ENCODE data around the gene STC2. TPM values are rescaled to one million over a fixed set of nuclear protein-coding genes. Genes with fewer than 3 reads are reported as not detected.
A peak's percentile ranks its signal among the peaks of the same experiment; 100 is the strongest.
"Not testable (repeated sequence)": the region's sequence is repeated elsewhere in the genome, so short reads cannot be mapped to it uniquely, and the experiment has no call there.

STC2 gene, protein sequence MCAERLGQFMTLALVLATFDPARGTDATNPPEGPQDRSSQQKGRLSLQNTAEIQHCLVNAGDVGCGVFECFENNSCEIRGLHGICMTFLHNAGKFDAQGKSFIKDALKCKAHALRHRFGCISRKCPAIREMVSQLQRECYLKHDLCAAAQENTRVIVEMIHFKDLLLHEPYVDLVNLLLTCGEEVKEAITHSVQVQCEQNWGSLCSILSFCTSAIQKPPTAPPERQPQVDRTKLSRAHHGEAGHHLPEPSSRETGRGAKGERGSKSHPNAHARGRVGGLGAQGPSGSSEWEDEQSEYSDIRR
- polyA plus RNA-seq, result not detected

- H3K9me3 Mint-ChIP-seq, result peaks cover 0 to 9% (median 4%) of the 10 kb centered on the region in 3 donors
- H3K4me3 Mint-ChIP-seq, result peak within 1 kb of the TSS in 2 of 4 donors; percentile 58 to 73
- peaks cover 65% of the 10 kb centered on the region for H3K27me3 Mint-ChIP-seq
- H3K4me1 Mint-ChIP-seq, result peaks cover 0 to 14% (median 4%) of the 10 kb centered on the region in 3 donors
- peaks cover 1% of the 10 kb centered on the region for H3K36me3 Mint-ChIP-seq
- no peak within 1 kb of the TSS for H3K27ac Mint-ChIP-seq
These were observed at the start of gene STC2 for GRCh38 chr5:173327948-173328843. Gene STC2 (minus strand): TSS chr5:173328414. CDS start chr5:173328193, 221 bp downstream.

GRCh38 chr5:173371400-173371799 lies 43.2 kb upstream of the STC2 start:
- Mint-ChIP-seq H3K9me3 (peaks cover 5 to 23% (median 19%) of the 10 kb centered on the region in 3 donors), H3K36me3 (no peaks in the 10 kb centered on the region), H3K27ac (no peak overlapping the region), H3K4me1 (no peaks in the 10 kb centered on the region), H3K27me3 (peaks cover 2% of the 10 kb centered on the region), H3K4me3 (no peak overlapping the region)

GRCh38 chr5:173363406-173363805 lies 35.2 kb upstream of the STC2 start:
- not testable (repeated sequence) for H3K4me1 Mint-ChIP-seq, H3K27me3 Mint-ChIP-seq, H3K36me3 Mint-ChIP-seq, H3K4me3 Mint-ChIP-seq, H3K27ac Mint-ChIP-seq
- H3K9me3 Mint-ChIP-seq, result peaks cover 1 to 27% (median 13%) of the 10 kb centered on the region in 3 donors

DNA sequence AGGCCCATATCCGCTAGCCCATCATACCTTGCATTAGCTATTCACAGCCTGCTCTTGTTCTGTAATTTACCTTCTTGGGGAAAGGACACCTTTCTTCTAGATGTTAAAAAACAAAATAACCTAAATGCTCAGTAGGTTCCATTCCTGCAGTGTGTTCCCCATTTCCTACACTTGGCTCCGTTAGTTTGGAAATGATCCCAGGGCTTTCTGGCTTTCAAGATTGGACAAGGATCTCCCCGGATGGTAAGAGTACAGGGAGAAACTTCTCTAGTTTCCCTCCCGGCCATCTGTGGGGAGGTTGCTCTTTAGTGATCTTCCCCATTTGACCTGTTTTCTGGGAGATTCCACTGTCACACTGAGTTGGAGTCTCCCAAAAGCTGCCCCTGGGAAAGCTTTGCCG lies 27.3 kb upstream of the STC2 start:
- H3K9me3 Mint-ChIP-seq, result peaks cover 0 to 1% (median 0%) of the 10 kb centered on the region in 3 donors
- no peaks in the 10 kb centered on the region for H3K36me3 Mint-ChIP-seq
- H3K4me3 Mint-ChIP-seq, result no peak overlapping the region
- no peaks in the 10 kb centered on the region for H3K4me1 Mint-ChIP-seq
- peaks cover 7% of the 10 kb centered on the region for H3K27me3 Mint-ChIP-seq
- H3K27ac Mint-ChIP-seq, result no peak overlapping the region

DNA sequence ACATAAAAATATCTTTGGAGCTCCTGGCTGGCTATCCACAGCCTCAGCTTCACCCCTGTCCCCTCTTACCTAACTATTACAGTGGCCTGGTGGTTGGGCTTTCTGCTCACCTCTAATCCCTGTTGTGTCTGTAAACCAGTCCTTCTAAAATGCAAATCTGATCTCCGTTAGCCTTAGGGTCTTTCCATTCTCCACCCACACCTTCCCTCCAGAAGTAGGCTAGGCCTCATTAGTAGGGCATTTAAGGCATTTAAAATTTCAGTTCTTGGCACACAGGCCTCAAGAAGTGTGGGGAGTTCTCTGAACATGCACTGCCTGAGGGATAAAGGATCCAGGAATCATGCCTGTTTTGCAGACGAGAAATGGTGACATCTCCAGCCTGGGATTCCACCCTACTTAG lies 26.4 kb upstream of the STC2 start:
- Mint-ChIP-seq H3K9me3 (peaks cover 0 to 1% (median 0%) of the 10 kb centered on the region in 3 donors), H3K36me3 (no peaks in the 10 kb centered on the region), H3K27ac (no peak overlapping the region), H3K4me1 (no peaks in the 10 kb centered on the region), H3K27me3 (peaks cover 7% of the 10 kb centered on the region), H3K4me3 (no peak overlapping the region)

DNA sequence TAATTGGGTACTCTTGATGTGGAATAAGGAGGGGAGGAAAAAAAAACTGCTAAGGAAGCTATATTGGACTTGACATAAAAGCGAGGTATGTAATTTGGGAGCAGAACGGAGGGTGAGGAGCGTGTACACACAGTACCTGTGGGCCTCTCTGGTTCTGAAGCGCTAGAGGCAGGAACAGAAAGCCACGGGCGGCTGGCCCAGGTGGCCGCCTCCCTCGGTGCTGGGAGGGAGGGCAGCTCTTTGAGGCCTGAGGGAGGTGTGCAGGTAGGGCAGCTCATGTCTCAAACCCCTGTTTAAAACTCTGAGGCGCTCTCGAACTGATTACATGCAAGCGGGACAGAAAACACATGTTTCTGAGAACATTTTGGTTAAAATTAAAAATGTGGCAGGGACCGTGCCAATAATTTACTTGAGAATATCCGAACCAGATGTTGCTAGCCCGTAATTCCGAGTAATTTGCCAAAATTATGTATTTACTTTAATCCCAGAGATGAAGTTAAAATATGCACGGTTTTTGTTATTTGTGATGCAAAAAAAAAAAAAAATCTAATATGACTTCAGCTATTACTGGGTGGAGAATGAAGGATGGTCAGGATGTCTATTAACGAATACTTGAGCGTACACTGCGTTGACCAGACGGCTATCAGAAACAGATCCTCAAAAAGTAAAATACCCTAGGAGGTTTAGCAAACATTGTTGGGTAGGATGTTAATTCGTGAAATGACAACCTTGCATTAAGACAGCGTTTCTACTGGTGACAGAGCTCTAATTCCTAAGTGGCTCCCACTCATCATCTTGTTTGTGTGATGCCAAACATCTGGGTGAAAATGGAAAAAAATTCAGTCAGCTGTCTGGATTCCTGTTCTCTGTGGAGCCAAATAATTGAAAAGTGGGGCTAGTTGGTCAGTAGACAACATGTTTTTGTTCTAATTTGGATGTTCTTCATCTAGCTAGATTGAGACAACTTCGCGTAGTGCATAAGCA lies 24.4 kb upstream of the STC2 start:
- peaks cover 7% of the 10 kb centered on the region for H3K27me3 Mint-ChIP-seq
- no peaks in the 10 kb centered on the region for H3K36me3 Mint-ChIP-seq
- H3K4me3 Mint-ChIP-seq, result no peak overlapping the region
- H3K9me3 Mint-ChIP-seq, result peaks cover 0 to 1% (median 0%) of the 10 kb centered on the region in 3 donors
- no peaks in the 10 kb centered on the region for H3K4me1 Mint-ChIP-seq
- no peak overlapping the region for H3K27ac Mint-ChIP-seq

DNA sequence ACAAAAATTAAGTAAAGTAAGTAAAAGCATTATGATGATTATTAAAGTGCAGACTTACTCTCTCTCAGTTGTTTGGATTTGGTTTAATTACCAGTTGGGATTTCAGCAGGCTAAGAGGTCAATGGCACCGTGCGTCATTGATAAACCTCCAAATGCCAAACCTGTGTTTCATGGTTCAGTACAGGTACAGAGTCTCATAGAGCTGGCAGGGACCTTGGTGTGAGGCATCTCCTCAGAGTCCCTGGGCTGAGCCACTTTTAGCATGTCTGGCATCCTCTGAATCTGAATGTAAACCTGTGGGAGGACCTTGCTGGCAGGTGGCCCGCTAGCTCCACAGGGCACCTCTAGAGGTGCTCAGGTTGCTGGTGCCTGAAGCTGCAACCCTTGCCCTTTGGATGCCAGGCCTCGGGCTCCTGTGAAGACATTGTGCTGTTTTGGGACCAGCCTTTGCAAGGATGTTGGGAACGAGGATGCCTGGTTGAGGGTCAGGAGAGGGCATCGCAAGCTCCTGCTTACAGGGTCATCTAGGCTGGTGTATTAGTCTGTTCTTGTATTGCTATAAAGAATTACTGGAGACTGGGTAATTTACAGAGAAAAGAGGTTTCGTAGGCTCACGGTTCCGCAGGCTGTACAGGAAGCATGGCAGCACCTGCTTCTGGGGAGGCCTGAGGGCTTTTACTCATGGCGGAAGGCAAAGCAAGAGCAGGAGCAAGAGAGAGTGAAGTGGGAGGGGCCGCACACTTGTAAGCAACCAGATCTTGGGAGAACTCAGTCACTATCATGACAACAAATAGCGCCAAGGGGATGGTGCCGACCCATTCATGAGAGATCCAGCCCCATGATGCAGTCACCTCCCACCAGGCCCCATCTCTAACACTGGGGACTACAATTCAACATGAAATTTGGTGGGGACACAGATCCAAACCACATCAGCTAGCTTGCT lies 14.9 kb upstream of the STC2 start:
- Mint-ChIP-seq H3K9me3 (no peaks in the 10 kb centered on the region), H3K36me3 (peaks cover 3% of the 10 kb centered on the region), H3K4me1 (no peaks in the 10 kb centered on the region), H3K27ac (no peak overlapping the region), H3K27me3 (peaks cover 3% of the 10 kb centered on the region), H3K4me3 (no peak overlapping the region)

DNA sequence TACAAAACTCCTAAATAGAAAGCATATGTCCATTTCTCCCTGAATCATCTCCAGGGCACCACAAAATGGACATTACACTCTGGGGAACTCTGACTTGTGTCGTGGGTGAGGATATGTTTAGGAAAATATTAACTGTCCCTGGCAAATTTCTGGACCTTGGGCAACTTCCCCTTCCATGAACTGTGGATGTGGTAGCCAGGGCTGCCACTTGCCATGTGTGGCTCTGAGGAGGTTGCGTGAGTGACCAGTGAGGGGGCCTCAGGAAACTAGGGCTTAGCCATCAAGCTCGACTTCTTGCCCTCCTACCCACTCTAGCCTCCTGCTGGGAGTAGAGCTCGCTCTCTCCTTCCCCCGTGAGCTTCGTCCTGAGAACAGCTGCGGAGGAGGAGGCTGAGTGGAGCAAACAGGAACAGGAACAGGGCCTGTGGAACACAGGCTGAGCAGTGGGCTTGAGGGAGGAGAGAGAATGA lies 13.8 kb upstream of the STC2 start:
- H3K9me3 Mint-ChIP-seq, result no peaks in the 10 kb centered on the region
- H3K4me3 Mint-ChIP-seq, result no peak overlapping the region
- H3K36me3 Mint-ChIP-seq, result peaks cover 3% of the 10 kb centered on the region
- peaks cover 8% of the 10 kb centered on the region for H3K27me3 Mint-ChIP-seq
- no peaks in the 10 kb centered on the region for H3K4me1 Mint-ChIP-seq
- no peak overlapping the region for H3K27ac Mint-ChIP-seq

DNA sequence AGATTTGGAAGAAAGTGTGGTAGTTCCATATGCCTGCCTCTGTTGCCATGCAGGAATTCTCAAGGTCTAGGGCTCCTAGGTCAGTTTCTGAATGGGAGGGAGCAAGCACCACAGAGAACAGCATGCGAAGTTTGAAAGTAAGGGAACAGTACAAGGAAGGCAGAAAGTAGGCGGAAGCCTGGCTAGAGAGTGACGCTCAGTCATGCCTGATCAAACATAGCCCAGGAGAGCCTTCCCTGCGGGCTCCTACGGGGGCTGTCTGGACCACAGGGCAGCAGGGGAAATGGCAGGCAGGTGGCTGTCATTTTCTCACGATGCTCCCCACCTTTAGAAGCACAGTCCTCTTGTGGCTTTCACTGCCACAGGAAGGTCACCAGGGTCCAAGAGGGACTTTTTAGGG lies 12.8 kb upstream of the STC2 start:
- no peaks in the 10 kb centered on the region for H3K4me1 Mint-ChIP-seq
- no peak overlapping the region for H3K4me3 Mint-ChIP-seq
- peaks cover 12% of the 10 kb centered on the region for H3K27me3 Mint-ChIP-seq
- H3K9me3 Mint-ChIP-seq, result no peaks in the 10 kb centered on the region
- no peak overlapping the region for H3K27ac Mint-ChIP-seq
- H3K36me3 Mint-ChIP-seq, result peaks cover 2% of the 10 kb centered on the region

GRCh38 chr5:173340451-173340850 lies 12.2 kb upstream of the STC2 start:
- no peaks in the 10 kb centered on the region for H3K4me1 Mint-ChIP-seq
- H3K4me3 Mint-ChIP-seq, result no peak overlapping the region
- H3K27ac Mint-ChIP-seq, result no peak overlapping the region
- H3K36me3 Mint-ChIP-seq, result no peaks in the 10 kb centered on the region
- peaks cover 12% of the 10 kb centered on the region for H3K27me3 Mint-ChIP-seq
- H3K9me3 Mint-ChIP-seq, result no peaks in the 10 kb centered on the region

- Mint-ChIP-seq H3K9me3 (no peaks in the 10 kb centered on the region), H3K4me3 (no peak overlapping the region), H3K4me1 (no peaks in the 10 kb centered on the region), H3K27ac (no peak overlapping the region), H3K27me3 (peaks cover 12% of the 10 kb centered on the region), H3K36me3 (no peaks in the 10 kb centered on the region)
These were observed 11.1 kb upstream of the STC2 start for GRCh38 chr5:173339286-173339685.

DNA sequence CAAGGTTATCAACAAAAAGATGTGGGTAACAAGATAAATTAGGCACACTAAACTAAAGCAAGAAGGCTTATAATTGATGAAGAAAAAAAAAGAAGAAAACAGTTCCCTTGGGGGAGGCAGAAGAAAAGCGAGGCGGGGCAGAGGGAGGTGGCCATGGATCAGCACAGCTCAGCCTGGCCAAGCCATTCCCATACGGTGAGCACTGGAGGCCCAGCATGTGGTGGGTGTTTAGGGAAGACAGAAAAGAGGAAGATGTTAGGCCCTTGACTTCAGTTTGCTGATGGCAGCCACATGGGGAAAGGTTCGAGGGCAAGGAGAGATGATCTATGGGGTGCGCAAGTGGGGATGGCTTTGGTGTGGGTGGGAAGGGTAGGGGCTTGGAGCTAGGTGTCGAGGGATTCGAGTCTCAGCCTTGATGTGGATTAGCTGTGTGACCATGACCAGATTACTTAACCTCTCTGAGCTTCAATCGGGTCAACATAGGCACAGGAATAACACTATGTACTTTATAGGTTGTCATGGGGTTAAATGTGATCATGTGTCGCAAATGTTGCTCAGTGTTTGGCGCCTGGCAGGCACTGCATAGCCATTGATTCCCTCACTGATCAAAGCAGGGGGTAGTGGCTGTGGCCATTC lies 10.3 kb upstream of the STC2 start:
- no peak overlapping the region for H3K27ac Mint-ChIP-seq

DNA sequence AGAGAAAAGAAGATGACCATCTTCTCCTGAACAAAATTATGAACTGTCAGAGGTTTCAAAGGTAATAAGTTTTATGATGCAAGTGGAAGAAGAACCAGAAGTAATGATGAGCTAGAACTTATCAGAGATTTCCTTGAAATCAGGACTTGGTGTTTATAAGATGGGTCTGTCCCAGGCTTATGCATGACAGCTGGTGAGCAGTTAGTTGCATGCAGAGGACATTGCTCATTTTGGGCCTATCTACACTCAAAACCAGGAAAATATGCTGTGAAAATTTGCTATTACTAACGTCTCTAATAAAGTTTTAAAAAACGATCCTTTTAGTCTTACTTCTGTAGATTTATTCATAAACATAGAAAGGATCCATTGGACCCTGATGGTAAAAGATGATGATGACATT lies 6.6 kb upstream of the STC2 start:
- H3K9me3 Mint-ChIP-seq, result peaks cover 0 to 9% (median 0%) of the 10 kb centered on the region in 3 donors

More for the DNA sequence above, 10.3 kb upstream of the STC2 start:
- Mint-ChIP-seq H3K4me1 (no peaks in the 10 kb centered on the region), H3K36me3 (no peaks in the 10 kb centered on the region), H3K4me3 (no peak overlapping the region), H3K27me3 (peaks cover 12% of the 10 kb centered on the region), H3K9me3 (no peaks in the 10 kb centered on the region)

More for the DNA sequence above, 6.6 kb upstream of the STC2 start:
- Mint-ChIP-seq H3K27ac (no peak overlapping the region), H3K36me3 (no peaks in the 10 kb centered on the region), H3K4me3 (no peak overlapping the region), H3K27me3 (peaks cover 29% of the 10 kb centered on the region), H3K4me1 (peaks cover 0 to 4% (median 1%) of the 10 kb centered on the region in 3 donors)
